GM12865 (cell line): ENCODE results near the gene TTC28.
"Not testable (repeated sequence)": the region's sequence is repeated elsewhere in the genome, so short reads cannot be mapped to it uniquely, and the experiment has no call there.

Source experiments
- DNase-seq: peaks from one replicate; pipeline ENCODE4 v3.0.0; 2010; ENCODE audit warnings: low read depth
- H3K4me3 ChIP-seq: 2 replicates; pipeline ENCODE4 v1.5.1; 2011; ENCODE audit warnings: mild to moderate bottlenecking, low read depth, low read length, control low read depth
- CTCF ChIP-seq: IDR thresholded peaks from 2 replicates; pipeline ENCODE4 v1.5.1; 2011; ENCODE audit warnings: low read length, control low read depth, low read depth, inconsistent platforms; ENCODE audit not compliant: insufficient read depth; ENCODE audit errors: missing control alignments

The TTC28 gene

GRCh38 chr22:28179392-28179791 lies 500.2 kb downstream of the TTC28 start:
- no peak for TF ChIP-seq CTCF
- DNase-seq: no peak
- no peak overlapping the region for H3K4me3 ChIP-seq

GRCh38 chr22:28175730-28176492 lies 503.7 kb downstream of the TTC28 start:
- DNase-seq: no peak
- H3K4me3 ChIP-seq: no peak overlapping the region
- TF ChIP-seq CTCF: no peak

- no peak overlapping the region for H3K4me3 ChIP-seq
- no peak for TF ChIP-seq CTCF
- DNase-seq: no peak
These were observed 505.1 kb downstream of the TTC28 start for GRCh38 chr22:28174509-28174908.

- no peak for DNase-seq
- H3K4me3 ChIP-seq: no peak overlapping the region
- TF ChIP-seq CTCF: no peak
These were observed 506.6 kb downstream of the TTC28 start for GRCh38 chr22:28172892-28173670.

- no peak overlapping the region for H3K4me3 ChIP-seq
- DNase-seq: no peak
- no peak for TF ChIP-seq CTCF
These were observed 507.9 kb downstream of the TTC28 start for GRCh38 chr22:28171712-28172111.

GRCh38 chr22:28171115-28171514 lies 508.5 kb downstream of the TTC28 start:
- no peak for DNase-seq
- TF ChIP-seq CTCF: no peak
- H3K4me3 ChIP-seq: no peak overlapping the region

- not testable (repeated sequence) for H3K4me3 ChIP-seq, DNase-seq
These were observed 510.3 kb downstream of the TTC28 start for GRCh38 chr22:28169314-28169713.
